GM19467 (cell line): ENCODE results near the gene ZNF480.
"Not testable (repeated sequence)": the region's sequence is repeated elsewhere in the genome, so short reads cannot be mapped to it uniquely, and the experiment has no call there.

Experiments used
- ATAC-seq: cut with Tn5 transposase; IDR thresholded peaks from one replicate; pipeline ENCODE4 v1.9.1; 2021; ENCODE audit warnings: mild to moderate bottlenecking, moderate library complexity; ENCODE audit not compliant: unreplicated experiment

The ZNF480 gene

GRCh38 chr19:52336791-52337381 lies 39.9 kb downstream of the ZNF480 start:
- ATAC-seq = no peak

- not testable (repeated sequence) for ATAC-seq
Observed at GRCh38 chr19:52339022-52339421, 42.1 kb downstream of the ZNF480 start.

- ATAC-seq = no peak
Observed at GRCh38 chr19:52343548-52343947, 46.6 kb downstream of the ZNF480 start.

- ATAC-seq = no peak
Observed at GRCh38 chr19:52345162-52345561, 48.2 kb downstream of the ZNF480 start.

- ATAC-seq = no peak
Observed at GRCh38 chr19:52351512-52351911, 54.5 kb downstream of the ZNF480 start.

- no peak for ATAC-seq
Observed at GRCh38 chr19:52366414-52366824, 69.5 kb downstream of the ZNF480 start.

- ATAC-seq = no peak
Observed at GRCh38 chr19:52369559-52370340, 72.8 kb downstream of the ZNF480 start, which contains the start of gene ZNF880. ZNF880 (plus strand) TSS chr19:52369923; CDS start chr19:52369966, 43 bp downstream.

- ATAC-seq = no peak
Observed at GRCh38 chr19:52370341-52370710, 73.4 kb downstream of the ZNF480 start.
